Measurements from ENCODE around the gene DLGAP1.

Gene DLGAP1

GRCh38 chr18:3619746-3620145 is 835.4 kb downstream of the DLGAP1 start:
- Histone ChIP-seq H3K27ac (ENCODE audit: poor library complexity, severe bottlenecking) (no peak overlapping the region), H3K27me3 (ENCODE audit: insufficient read depth, poor library complexity, severe bottlenecking) (no peaks in the 10 kb centered on the region), H3K4me1 (ENCODE audit: insufficient read depth, poor library complexity, severe bottlenecking) (peaks cover 35% of the 10 kb centered on the region), H3K9me3 (ENCODE audit: severe bottlenecking) (no peaks in the 10 kb centered on the region), H3K36me3 (ENCODE audit: low read depth) (no peaks in the 10 kb centered on the region), H3K4me3 (ENCODE audit: severe bottlenecking) (no peak overlapping the region)
- ATAC-seq (ENCODE audit: low read depth) (no peak), DNase-seq (ENCODE audit: low spot score) (no peak)
- TF ChIP-seq CTCF (IDR thresholded peaks at IDR 0.05; ENCODE audit: poor library complexity, severe bottlenecking): no peak

- no peak overlapping the region for H3K27ac ChIP-seq (ENCODE audit: poor library complexity, severe bottlenecking)
These were observed 835.9 kb downstream of the DLGAP1 start for GRCh38 chr18:3619222-3619621.

GRCh38 chr18:3616744-3617143 is 838.4 kb downstream of the DLGAP1 start:
- no peak for DNase-seq (ENCODE audit: low spot score)
- no peaks in the 10 kb centered on the region for H3K27me3 ChIP-seq (ENCODE audit: insufficient read depth, poor library complexity, severe bottlenecking)
- no peaks in the 10 kb centered on the region for H3K36me3 ChIP-seq (ENCODE audit: low read depth)
- no peak overlapping the region for H3K4me3 ChIP-seq (ENCODE audit: severe bottlenecking)
- TF ChIP-seq CTCF (IDR thresholded peaks at IDR 0.05; ENCODE audit: poor library complexity, severe bottlenecking): no peak
- peaks cover 9% of the 10 kb centered on the region for H3K4me1 ChIP-seq (ENCODE audit: insufficient read depth, poor library complexity, severe bottlenecking)
- no peaks in the 10 kb centered on the region for H3K9me3 ChIP-seq (ENCODE audit: severe bottlenecking)
- H3K27ac ChIP-seq (ENCODE audit: poor library complexity, severe bottlenecking): no peak overlapping the region
- ATAC-seq (ENCODE audit: low read depth): no peak

More at GRCh38 chr18:3619222-3619621, 835.9 kb downstream of the DLGAP1 start:
- no peak overlapping the region for H3K4me3 ChIP-seq (ENCODE audit: severe bottlenecking)
- H3K9me3 ChIP-seq (ENCODE audit: severe bottlenecking): no peaks in the 10 kb centered on the region
- H3K4me1 ChIP-seq (ENCODE audit: insufficient read depth, poor library complexity, severe bottlenecking): peaks cover 30% of the 10 kb centered on the region
- no peak for ATAC-seq (ENCODE audit: low read depth)
- H3K36me3 ChIP-seq (ENCODE audit: low read depth): no peaks in the 10 kb centered on the region
- no peak for DNase-seq (ENCODE audit: low spot score)
- no peak for TF ChIP-seq CTCF (IDR thresholded peaks at IDR 0.05; ENCODE audit: poor library complexity, severe bottlenecking)
- H3K27me3 ChIP-seq (ENCODE audit: insufficient read depth, poor library complexity, severe bottlenecking): no peaks in the 10 kb centered on the region

DNA sequence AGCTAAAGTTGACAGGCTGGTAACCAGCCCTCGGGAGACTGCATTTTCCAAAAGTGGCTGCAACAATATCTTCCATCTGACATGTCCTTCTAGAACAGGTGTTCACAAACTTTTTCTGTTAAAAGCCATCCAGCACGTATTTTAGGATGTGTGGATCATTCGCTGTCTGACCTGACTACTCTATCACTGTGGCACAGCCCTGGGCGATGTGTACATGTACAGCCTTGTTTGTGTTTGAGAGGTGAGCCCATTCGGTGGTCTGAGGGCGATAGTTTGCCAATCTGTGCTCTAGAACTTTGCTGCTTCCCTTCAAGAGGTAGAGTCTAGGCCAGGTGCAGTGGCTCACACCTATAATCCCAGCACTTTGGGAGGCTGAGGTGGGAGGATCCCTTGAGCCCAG is 839.0 kb downstream of the DLGAP1 start:
- Histone ChIP-seq H3K27me3 (ENCODE audit: insufficient read depth, poor library complexity, severe bottlenecking) (no peaks in the 10 kb centered on the region), H3K4me1 (ENCODE audit: insufficient read depth, poor library complexity, severe bottlenecking) (peaks cover 9% of the 10 kb centered on the region), H3K36me3 (ENCODE audit: low read depth) (no peaks in the 10 kb centered on the region), H3K4me3 (ENCODE audit: severe bottlenecking) (no peak overlapping the region), H3K27ac (ENCODE audit: poor library complexity, severe bottlenecking) (no peak overlapping the region), H3K9me3 (ENCODE audit: severe bottlenecking) (no peaks in the 10 kb centered on the region)
- no peak for TF ChIP-seq CTCF (IDR thresholded peaks at IDR 0.05; ENCODE audit: poor library complexity, severe bottlenecking)
- ATAC-seq (ENCODE audit: low read depth) (no peak), DNase-seq (ENCODE audit: low spot score) (no peak)

GRCh38 chr18:3615374-3615985 is 839.6 kb downstream of the DLGAP1 start:
- DNase-seq (ENCODE audit: low spot score): no peak

More at GRCh38 chr18:3615374-3615985, 839.6 kb downstream of the DLGAP1 start:
- Histone ChIP-seq H3K27me3 (ENCODE audit: insufficient read depth, poor library complexity, severe bottlenecking) (no peaks in the 10 kb centered on the region), H3K4me1 (ENCODE audit: insufficient read depth, poor library complexity, severe bottlenecking) (peaks cover 9% of the 10 kb centered on the region), H3K4me3 (ENCODE audit: severe bottlenecking) (no peak overlapping the region), H3K36me3 (ENCODE audit: low read depth) (no peaks in the 10 kb centered on the region), H3K9me3 (ENCODE audit: severe bottlenecking) (no peaks in the 10 kb centered on the region), H3K27ac (ENCODE audit: poor library complexity, severe bottlenecking) (no peak overlapping the region)
- no peak for ATAC-seq (ENCODE audit: low read depth)
- TF ChIP-seq CTCF (IDR thresholded peaks at IDR 0.05; ENCODE audit: poor library complexity, severe bottlenecking): no peak

Data from RWPE2 (cell line).